Muscle layer of colon (tissue), 2 donors: ENCODE data around the gene ERCC1.

ENCODE experiments used
- H3K27ac ChIP-seq: one replicate; pipeline ENCODE4 v1.7.0; 2013; ENCODE audit warnings: low read depth, mild to moderate bottlenecking, low read length, moderate library complexity
- H3K27me3 ChIP-seq, 2 donors: one replicate each; pipeline ENCODE4 v1.7.0; 2013; ENCODE audit warnings: low read length in 2 of 2, mild to moderate bottlenecking in 2 of 2; ENCODE audit not compliant: insufficient read depth in 2 of 2, control insufficient read depth in 1 of 2
- H3K36me3 ChIP-seq: one replicate; pipeline ENCODE4 v1.7.0; 2013; ENCODE audit warnings: mild to moderate bottlenecking, low read length; ENCODE audit not compliant: insufficient read depth
- H3K4me1 ChIP-seq: one replicate; pipeline ENCODE4 v1.7.0; 2013; ENCODE audit warnings: mild to moderate bottlenecking, low read length; ENCODE audit not compliant: insufficient read depth
- H3K4me3 ChIP-seq, 2 donors: one replicate each; pipeline ENCODE4 v1.7.0; 2013; ENCODE audit warnings: low read length in 2 of 2, low read depth in 1 of 2, mild to moderate bottlenecking in 1 of 2, moderate library complexity in 1 of 2
- H3K9ac ChIP-seq: one replicate; pipeline ENCODE4 v1.7.0; 2013; ENCODE audit warnings: low read length
- H3K9me3 ChIP-seq: one replicate; pipeline ENCODE4 v1.7.0; 2013; ENCODE audit warnings: mild to moderate bottlenecking, low read length
- donor health status: abdominal sarcoma.
- donor health status: Adenocarcinoma of cecum.

The ERCC1 gene

DNA sequence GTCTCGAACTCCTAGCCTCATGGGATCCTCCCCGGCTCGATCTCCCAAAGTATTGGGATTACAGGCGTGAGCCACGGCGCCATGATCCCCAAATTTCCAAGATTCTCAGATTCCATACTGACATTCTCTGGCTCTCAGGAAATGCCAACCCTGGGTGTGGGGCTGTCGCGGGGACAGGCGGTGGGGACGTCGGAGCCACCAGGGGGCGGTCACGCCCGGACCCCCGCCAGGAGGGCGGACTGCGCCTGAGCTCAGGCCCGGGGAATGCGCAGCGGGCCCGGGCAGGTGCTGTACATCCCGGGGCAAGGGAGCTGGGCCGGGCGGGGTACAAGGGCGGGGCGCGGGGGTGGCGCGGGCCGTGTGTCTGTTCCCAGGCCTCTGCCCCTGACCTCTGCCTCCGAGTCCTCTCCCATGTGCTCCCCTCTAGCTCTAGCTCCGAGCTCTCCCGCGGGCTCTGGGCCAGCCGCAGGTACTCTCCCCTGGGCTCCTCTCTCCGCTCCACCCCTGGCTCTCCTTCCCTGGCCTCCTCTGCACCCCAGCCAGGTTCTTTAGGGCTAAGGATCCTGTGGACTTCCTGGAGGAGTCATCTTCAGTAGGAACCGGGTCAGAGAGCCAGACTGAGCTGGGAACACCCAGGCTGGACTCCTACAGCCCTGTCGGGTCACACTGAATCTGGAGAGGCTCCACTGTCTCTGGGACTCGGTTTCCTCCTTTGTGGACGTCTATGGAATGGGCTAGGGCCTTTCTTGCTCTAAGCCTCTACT is 21.2 kb downstream of the ERCC1 start:
- no peak overlapping the region for H3K9ac ChIP-seq
- no peak overlapping the region for H3K4me3 ChIP-seq
- peaks cover 22% of the 10 kb centered on the region for H3K4me1 ChIP-seq
- H3K27me3 ChIP-seq = peaks cover 11 to 27% of the 10 kb centered on the region in 2 donors
- no peaks in the 10 kb centered on the region for H3K9me3 ChIP-seq
- no peak overlapping the region for H3K27ac ChIP-seq
- no peaks in the 10 kb centered on the region for H3K36me3 ChIP-seq

DNA sequence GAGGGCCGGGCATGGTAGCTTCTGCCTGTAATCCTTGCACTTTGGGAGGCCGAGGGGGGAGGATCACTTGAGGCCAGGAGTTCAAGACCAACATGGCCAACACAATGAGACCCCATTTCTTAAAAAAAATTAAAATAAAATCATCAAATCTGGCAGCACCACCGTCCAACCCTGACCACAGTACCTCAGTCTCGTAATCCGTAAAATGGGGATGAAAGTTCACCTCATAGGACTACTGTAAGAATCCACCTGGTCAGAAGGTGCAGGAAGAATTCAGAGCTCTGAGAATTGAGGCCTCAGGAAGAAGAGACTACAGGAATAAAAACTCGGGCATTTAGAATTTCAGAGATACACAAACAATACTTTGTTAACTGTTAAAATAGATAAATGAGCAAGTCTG is 21.9 kb downstream of the ERCC1 start:
- Histone ChIP-seq H3K4me1 (peaks cover 16% of the 10 kb centered on the region), H3K36me3 (no peaks in the 10 kb centered on the region), H3K4me3 (no peak overlapping the region), H3K9ac (no peak overlapping the region), H3K27ac (no peak overlapping the region), H3K9me3 (no peaks in the 10 kb centered on the region), H3K27me3 (peaks cover 11 to 27% of the 10 kb centered on the region in 2 donors)

GRCh38 chr19:45400192-45400591 is 23.5 kb downstream of the ERCC1 start:
- H3K4me1 ChIP-seq = peaks cover 12% of the 10 kb centered on the region
- H3K36me3 ChIP-seq = no peaks in the 10 kb centered on the region
- no peak overlapping the region for H3K4me3 ChIP-seq
- H3K27ac ChIP-seq = no peak overlapping the region
- no peaks in the 10 kb centered on the region for H3K9me3 ChIP-seq
- H3K9ac ChIP-seq = no peak overlapping the region
- H3K27me3 ChIP-seq = peaks cover 11 to 27% of the 10 kb centered on the region in 2 donors

DNA sequence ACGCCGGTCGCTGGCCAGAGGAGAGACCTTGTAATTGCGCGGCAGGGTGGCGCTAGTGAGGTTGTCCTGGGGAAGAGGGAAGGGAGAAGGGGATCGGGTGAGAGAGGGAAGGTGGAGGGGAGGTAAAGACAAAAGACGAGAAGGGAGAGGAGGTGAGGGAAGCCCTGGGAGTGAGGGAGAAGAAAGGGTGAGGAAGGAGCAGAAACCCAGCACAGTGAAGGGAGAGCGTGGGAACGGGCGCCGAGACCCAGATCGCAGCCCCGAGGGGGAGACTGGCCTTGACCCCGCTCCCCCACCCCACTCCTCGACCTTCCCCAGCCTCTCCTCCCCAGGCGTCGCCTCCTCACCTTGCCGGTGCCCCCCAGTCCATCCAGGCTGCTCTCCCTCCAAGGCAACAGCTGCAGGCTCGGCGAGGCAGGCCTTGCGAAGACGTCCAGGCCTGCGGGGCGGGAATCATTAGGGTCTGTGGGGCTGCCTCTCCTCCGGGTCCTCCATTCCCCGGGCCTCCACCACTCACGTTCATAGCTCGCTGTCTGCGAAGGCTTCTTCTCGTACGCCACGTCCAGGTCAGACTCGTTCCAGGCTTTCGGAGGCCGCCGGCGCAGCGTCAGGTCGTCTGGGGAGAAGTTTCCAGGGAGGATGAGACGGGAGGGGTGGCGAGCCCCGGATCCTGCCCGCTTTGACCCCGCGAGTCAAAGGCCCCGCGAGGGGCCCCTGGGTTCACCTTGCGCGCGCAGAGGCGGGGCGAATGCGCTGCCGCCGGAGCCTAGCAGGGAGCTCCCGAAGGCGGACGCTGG is 27.7 kb downstream of the ERCC1 start:
- H3K27me3 ChIP-seq = no peaks in the 10 kb centered on the region

GRCh38 chr19:45391871-45392665 is 31.6 kb downstream of the ERCC1 start:
- H3K27me3 ChIP-seq = no peaks in the 10 kb centered on the region
- no peak overlapping the region for H3K9ac ChIP-seq
- no peaks in the 10 kb centered on the region for H3K4me1 ChIP-seq
- no peak overlapping the region for H3K27ac ChIP-seq
- H3K36me3 ChIP-seq = no peaks in the 10 kb centered on the region
- no peak overlapping the region for H3K4me3 ChIP-seq
- H3K9me3 ChIP-seq = no peaks in the 10 kb centered on the region

More for the DNA sequence above, 27.7 kb downstream of the ERCC1 start:
- no peaks in the 10 kb centered on the region for H3K9me3 ChIP-seq
- H3K4me1 ChIP-seq = peaks cover 3% of the 10 kb centered on the region
- no peak overlapping the region for H3K9ac ChIP-seq
- H3K36me3 ChIP-seq = no peaks in the 10 kb centered on the region
- no peak overlapping the region for H3K4me3 ChIP-seq
- H3K27ac ChIP-seq = no peak overlapping the region

DNA sequence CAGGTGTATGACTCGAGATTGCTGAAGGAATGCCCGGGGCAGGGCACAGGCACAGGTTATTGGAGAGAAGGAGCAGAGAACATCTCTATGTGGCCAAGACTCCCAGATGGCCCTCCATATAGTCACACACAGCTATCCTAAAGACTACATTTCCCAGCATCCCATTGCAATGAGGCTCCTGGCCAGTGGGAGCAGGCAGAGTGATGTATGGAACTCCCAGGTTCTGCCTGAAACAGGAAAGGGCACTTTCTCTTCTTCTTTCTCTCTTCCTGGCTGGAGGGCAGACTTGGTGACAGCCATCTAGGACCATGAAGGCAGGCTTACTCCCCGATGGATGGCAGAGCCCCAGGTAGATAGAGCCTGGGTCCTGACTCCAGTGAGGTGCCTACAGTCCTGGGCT is 32.4 kb downstream of the ERCC1 start:
- H3K36me3 ChIP-seq = no peaks in the 10 kb centered on the region
- H3K9ac ChIP-seq = no peak overlapping the region
- H3K4me3 ChIP-seq = no peak overlapping the region
- no peak overlapping the region for H3K27ac ChIP-seq
- H3K4me1 ChIP-seq = no peaks in the 10 kb centered on the region
- H3K9me3 ChIP-seq = no peaks in the 10 kb centered on the region
- no peaks in the 10 kb centered on the region for H3K27me3 ChIP-seq

DNA sequence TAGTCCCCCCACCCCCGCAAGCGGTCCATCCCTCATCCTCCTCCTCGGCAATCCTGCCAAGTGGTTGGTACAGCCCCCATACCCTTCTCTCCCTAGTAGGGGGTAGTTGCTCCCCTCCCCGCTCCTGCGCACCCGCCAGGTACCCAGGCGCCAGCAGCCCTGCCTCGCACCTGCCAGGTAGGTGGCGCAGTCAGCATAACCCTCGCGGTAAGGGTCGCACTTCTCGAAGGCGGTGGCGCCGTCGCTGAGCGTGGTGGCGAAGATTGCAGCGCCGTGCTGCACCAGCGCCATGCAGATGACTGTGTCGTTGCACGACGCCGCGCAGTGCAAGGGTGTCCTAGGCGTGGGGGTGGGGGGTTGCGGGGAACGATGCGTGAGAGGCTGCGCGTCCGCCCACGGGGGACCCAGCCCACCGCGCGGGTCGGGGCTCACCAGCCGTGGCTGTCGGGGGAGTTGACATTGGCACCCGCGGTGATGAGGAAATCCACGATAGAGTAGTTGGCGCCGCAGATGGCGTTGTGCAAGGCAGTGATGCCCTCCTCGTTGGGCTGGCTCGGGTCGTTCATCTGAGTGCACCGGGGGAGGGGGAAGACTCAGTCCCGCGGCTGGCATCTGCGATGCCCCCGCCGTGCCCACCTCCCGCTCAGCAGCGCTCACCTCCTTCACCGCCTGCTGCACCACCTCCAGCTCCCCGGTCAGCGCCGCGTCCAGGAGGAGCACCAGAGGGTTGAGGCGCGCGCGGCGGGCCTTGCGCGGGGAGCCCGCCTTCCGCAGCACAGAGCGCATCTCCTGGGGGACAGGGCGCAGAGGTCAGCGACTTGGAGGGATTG is 38.1 kb downstream of the ERCC1 start:
- Histone ChIP-seq H3K9ac (no peak overlapping the region), H3K9me3 (no peaks in the 10 kb centered on the region), H3K4me1 (no peaks in the 10 kb centered on the region), H3K27ac (no peak overlapping the region), H3K4me3 (no peak overlapping the region), H3K36me3 (no peaks in the 10 kb centered on the region), H3K27me3 (peaks cover 16 to 17% of the 10 kb centered on the region in 2 donors)

DNA sequence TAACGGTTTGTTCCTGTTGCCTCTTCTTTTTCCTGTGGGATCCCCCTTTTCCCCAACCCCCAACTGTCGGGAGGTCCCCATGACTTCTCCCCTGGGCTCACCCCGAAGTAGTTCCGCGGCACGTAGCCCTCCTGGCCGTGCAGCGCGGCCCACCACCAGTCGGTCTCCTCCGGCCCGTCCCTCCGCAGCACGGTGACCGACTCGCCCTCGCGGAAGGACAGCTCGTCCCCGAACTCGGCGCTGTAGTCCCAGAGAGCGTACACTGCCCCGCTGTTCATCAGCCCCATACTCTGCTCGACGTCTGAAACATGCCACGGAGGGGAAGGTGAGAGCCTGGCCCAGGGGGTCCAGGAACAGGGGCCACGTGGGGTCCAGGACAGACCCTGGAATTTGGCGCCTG is 41.3 kb downstream of the ERCC1 start:
- Histone ChIP-seq H3K9me3 (no peaks in the 10 kb centered on the region), H3K27me3 (peaks cover 16 to 17% of the 10 kb centered on the region in 2 donors), H3K4me3 (no peak overlapping the region), H3K9ac (no peak overlapping the region), H3K36me3 (no peaks in the 10 kb centered on the region), H3K4me1 (no peaks in the 10 kb centered on the region), H3K27ac (no peak overlapping the region)

- peaks cover 4 to 5% of the 10 kb centered on the region in 2 donors for H3K27me3 ChIP-seq
- H3K9me3 ChIP-seq = no peaks in the 10 kb centered on the region
- no peak overlapping the region for H3K9ac ChIP-seq
- no peak overlapping the region for H3K4me3 ChIP-seq
- no peaks in the 10 kb centered on the region for H3K4me1 ChIP-seq
- no peaks in the 10 kb centered on the region for H3K36me3 ChIP-seq
- H3K27ac ChIP-seq = no peak overlapping the region
Measured at GRCh38 chr19:45380107-45380506, 43.6 kb downstream of the ERCC1 start.

GRCh38 chr19:45376045-45376724 is 47.5 kb downstream of the ERCC1 start:
- Histone ChIP-seq H3K27me3 (no peaks in the 10 kb centered on the region), H3K27ac (no peak overlapping the region), H3K9me3 (no peaks in the 10 kb centered on the region), H3K36me3 (no peaks in the 10 kb centered on the region), H3K4me3 (no peak overlapping the region), H3K4me1 (no peaks in the 10 kb centered on the region), H3K9ac (no peak overlapping the region)
